Stimulated activated CD4-positive, alpha-beta T cell treated with anti-CD3 and anti-CD28 coated beads, Interleukin-12 subunit alpha, Interleukin-12 subunit beta, amount 100 ng/mL, for 48 hours (primary cell): Measurements from ENCODE around the gene PRPSAP1.
"Not testable (repeated sequence)": the region's sequence is repeated elsewhere in the genome, so short reads cannot be mapped to it uniquely, and the experiment has no call there.

Experiments used
- DNase-seq, 3 donors: peaks; one replicate each; pipeline ENCODE4 v3.0.0-alpha.2; 2020; ENCODE audit warnings: low read depth in 2 of 3, low spot score in 1 of 3

Gene PRPSAP1

DNA sequence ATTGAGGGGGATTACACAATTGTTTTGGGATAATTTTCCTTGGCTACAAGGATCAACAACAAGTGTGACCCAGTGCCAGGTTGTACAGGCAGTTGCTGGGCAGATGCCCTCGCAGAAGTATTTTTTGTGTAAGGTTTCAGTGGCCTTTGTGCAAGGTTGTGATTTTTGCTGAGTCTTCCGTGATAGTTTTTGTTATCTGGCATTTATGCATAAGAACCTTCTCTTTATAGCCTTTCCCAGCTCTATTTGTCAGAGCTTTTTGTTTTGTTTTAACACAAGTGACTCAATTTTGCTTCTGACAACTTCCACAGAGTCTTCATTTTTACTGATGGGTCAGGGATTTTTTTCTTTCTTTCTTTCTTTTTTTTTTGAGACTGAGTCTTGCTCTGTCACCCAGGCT is 6.7 kb upstream of the PRPSAP1 start:
- no peak for DNase-seq

DNA sequence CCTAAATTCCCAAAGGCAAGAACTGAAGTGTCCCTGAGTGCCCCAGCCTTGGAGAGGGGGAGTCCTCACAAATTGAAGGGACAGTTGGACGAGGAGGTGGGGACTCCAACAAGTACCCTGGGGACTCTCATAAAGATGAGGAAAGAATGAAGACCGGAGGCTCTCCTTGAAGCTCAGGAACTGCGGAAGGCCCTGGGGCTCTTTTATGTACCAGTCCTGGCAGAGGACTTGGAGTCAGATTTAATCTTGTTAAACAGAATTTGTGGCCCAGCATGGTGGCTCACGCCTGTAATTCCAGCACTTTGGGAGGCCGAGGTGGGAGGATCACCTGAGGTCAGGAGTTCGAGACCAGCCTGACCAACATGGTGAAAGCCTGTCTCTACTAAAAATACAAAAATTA is 6.1 kb upstream of the PRPSAP1 start:
- DNase-seq, result not testable (repeated sequence)

GRCh38 chr17:76359375-76359774 is 5.7 kb upstream of the PRPSAP1 start:
- no peak for DNase-seq

DNA sequence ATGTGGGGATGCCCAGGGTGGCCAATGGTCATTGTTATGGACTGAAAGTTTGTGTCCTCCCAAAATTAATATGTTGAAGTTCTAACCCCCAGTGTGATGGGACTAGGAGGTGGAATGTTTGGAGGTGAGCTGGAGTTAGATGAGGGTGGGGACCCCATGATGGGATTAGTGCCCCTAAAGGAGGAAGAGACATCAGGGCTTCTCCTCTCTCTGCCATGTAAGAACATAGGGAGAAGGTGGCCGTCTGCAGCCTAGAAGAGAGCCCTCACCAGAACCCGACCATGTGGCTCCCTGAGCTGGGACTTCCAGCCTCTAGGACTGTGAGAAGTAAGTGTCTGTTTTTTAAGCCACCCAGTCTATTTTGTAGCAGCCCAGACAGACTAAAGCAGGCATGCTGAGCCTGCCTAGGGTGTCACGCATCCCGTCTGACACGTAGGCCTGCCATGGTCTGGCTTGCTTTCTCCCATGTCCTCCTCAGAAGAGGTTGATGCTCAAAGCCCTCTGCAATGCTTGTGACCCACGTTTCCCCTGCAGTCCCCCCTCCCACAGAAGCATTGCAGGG is 4.0 kb upstream of the PRPSAP1 start:
- no peak for DNase-seq

DNA sequence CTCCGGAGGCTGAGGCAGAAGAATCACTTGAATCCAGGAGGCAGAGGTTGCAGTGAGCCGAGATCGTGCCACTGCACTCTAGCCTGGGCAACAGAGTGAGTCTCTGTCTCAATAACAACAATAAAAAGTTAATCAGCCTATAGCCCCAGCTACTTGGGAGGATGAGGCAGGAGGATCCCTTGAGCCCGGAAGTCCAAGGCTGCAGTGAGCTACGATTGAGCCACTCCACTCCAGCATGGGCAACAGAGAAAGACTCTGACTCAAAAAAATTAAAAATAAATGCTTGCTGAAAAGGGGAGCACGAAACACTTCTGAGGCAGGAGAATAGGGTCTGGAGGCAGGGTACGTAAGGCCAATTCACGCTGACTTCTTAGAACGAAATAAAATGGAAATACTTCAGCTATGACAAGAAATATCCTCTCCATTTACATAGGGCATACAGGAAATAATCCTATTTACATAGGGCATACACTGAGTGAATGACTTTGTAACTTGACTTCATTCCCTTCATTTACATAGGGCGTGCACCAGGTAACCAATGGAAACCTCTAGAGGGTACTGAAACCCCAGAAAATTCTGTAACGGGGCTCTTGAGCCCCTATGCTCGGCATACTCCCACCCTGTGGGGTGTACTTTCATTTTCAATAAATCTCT is 3.2 kb upstream of the PRPSAP1 start:
- no peak for DNase-seq

GRCh38 chr17:76354747-76355310 is 1.1 kb upstream of the PRPSAP1 start:
- DNase-seq, result no peak

- no peak for DNase-seq
Observed at GRCh38 chr17:76354317-76354729, 607 bp upstream of the PRPSAP1 start.

- DNase-seq, result peak in 1 of 3 donors; percentile 17
Observed at GRCh38 chr17:76353004-76353598, 615 bp downstream of the PRPSAP1 start.

- no peak for DNase-seq
Observed at GRCh38 chr17:76351526-76352071, 2.1 kb downstream of the PRPSAP1 start.

GRCh38 chr17:76350463-76350862 is 3.3 kb downstream of the PRPSAP1 start:
- no peak for DNase-seq

DNA sequence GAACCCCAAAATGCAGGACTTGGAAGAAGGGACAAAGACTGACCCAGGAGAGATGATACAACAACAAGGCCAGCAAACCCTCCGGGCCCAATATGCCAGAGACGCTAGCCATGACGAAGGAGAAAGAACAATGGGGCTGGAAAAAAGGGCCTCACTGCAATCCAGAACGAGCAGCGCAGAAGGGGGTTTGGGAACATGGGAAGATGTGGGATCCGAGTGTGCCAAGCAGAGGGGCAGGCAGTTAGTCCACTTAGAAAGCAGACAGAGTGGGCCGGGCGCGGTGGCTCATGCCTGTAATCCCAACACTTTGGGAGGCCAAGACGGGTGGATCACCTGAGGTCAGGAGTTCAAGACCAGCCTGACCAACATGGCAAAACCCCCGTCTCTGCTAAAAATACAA is 6.8 kb downstream of the PRPSAP1 start:
- not testable (repeated sequence) for DNase-seq

- no peak for DNase-seq
Observed at GRCh38 chr17:76345377-76345974, 8.2 kb downstream of the PRPSAP1 start.

GRCh38 chr17:76343106-76343505 is 10.6 kb downstream of the PRPSAP1 start:
- DNase-seq, result no peak

DNA sequence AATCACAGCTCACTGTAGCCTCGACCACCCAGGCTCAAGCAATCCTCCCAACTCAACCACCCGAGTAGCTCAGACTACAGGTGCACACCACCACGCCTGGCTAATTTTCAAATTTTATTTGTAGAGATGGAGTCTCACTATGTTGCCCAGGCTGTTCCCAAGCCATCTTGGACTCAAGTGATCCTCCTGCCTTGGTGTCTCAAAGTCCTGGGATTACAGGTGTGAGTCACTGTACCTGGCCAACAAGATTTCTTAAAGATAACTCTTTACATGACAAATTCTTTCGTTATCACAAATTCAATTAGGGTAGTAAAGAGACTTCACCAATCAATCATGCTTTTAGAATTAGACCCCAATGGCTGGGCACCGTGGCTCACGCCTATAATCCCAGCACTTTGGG is 12.4 kb downstream of the PRPSAP1 start:
- no peak for DNase-seq

DNA sequence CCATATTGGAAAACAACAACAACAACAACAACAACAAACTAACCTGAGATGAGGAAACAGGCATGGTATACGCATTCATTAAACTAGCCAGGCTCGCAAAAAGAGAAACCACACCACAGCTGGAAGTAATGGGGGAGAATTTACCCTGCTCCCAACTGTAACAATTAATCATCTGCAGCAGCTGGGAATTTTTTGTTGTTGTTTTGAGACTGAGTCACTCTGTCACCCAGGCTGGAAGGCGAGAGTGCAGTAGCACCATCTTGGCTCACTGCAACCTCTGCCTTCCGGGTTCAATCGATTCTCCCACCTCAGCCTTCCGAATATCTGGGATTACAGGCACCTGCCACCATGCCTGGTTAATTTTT is 16.3 kb downstream of the PRPSAP1 start:
- no peak for DNase-seq

DNA sequence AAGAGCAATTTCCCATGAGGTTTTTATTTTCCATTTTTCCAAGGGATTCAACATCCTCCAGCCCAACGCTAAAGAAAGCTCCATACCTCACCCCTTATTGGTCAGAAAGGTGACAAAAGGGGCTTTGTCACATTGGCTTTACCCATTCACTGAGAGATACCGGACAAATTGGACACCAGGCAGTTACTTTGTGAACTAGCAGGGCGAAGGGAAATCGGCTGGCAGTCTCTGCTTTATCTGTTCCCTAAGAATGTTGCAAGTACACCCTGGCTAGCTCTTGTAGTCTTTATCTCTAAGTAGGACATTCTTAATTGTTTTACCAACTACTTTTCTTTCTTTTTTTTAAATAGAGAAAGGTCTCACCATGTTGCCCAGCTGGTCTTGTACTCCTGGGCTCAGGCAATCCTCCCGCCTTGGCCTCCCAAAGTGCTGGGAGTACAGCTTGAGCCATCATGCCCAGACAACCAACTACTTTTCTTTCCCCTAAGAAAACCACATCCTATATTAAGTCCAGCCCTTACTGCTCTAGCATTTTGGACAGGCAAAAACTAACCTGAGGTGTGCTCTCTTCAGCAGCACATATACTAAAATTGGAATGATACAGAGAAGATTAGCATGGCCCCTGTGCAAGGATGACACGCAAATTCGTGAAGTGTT is 16.8 kb downstream of the PRPSAP1 start:
- no peak for DNase-seq

GRCh38 chr17:76335716-76336381 is 17.9 kb downstream of the PRPSAP1 start:
- no peak for DNase-seq

DNA sequence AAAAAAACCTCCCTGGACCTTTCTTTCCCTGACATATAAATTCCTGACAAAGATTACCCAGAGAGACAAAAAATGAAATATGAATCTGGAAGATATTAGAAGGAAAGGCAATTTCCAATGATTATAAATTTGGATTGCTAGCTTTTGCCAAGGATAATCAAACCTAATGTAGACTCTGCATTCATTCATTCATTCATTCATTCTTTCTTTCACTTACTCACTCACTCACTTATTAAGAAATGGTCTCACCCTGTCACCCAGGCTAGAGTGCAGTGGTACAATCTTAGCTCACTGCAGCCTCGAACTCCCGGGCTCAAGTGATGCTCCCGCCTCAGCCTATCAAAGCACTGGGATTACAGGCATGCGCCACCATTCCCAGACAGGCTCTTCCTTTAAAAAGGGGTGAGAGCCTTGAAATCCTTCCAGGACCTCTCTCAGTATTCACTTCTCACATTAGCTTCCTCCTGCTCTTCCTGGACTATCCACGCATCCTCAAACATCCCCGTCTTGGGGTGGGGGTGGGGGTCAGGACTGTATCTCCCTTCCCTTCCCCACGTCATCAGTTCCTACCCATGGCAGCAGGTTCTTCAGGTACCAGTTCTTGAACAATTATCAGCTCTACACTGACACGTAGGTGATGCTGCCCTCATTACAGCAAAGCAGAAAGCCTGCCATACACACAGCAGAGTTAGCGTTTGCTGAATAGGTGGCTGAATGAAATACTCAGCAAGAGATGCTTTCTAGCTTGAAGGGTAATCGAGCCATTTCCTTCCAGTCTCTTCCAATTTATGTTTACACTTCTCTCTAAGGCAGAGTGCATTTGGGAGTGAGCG is 19.8 kb downstream of the PRPSAP1 start:
- no peak for DNase-seq

GRCh38 chr17:76331083-76331482 is 22.6 kb downstream of the PRPSAP1 start:
- DNase-seq, result no peak

DNA sequence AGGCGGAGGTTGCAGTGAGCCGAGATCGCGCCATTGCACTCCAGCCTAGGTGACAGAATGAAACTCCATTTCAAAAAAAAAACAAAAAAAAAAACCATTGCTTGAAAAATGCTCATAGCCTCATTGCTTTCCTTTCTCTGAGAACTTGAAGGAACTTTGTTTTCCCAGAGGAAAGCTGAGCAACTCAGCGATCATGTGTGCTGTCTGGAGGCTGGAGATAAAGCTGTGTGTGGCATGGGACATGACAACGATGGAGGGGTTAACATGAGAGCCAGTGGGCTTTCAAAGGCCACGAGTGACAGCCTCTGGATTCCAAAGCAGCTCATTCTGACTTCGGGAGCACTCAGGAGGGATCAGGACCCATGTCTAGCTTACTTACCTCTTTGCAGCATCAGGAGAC is 24.1 kb downstream of the PRPSAP1 start:
- no peak for DNase-seq
